SK-N-SH treated with all-trans-retinoic acid at 6 μM for 48 hours (cell line): ENCODE results near the gene GRIN2B.

Source experiments
- ARNTL ChIP-seq: fragments of 450-650 bp; formaldehyde crosslinking; IDR thresholded peaks from 2 replicates; pipeline ENCODE4 v1.5.0; 2020; ENCODE audit warnings: low read depth, mild to moderate bottlenecking, moderate library complexity, borderline replicate concordance
- CREB5 ChIP-seq: fragments of 250-450 bp; sonication (Bioruptor Pico); IDR thresholded peaks from 2 replicates; pipeline ENCODE4 v1.5.1; 2020; ENCODE audit warnings: low read depth, mild to moderate bottlenecking, moderate library complexity
- CSDC2 ChIP-seq: fragments of 250-450 bp; sonication (Bioruptor Pico); IDR thresholded peaks from 2 replicates; pipeline ENCODE4 v1.5.0; 2020; ENCODE audit warnings: mild to moderate bottlenecking, moderate library complexity
- CSRNP3 ChIP-seq: fragments of 250-450 bp; sonication (Bioruptor Pico); IDR thresholded peaks from 2 replicates; pipeline ENCODE4 v1.5.1; 2021; ENCODE audit warnings: mild to moderate bottlenecking, moderate library complexity
- ESRRG ChIP-seq: fragments of 250-450 bp; sonication (Bioruptor Pico); IDR thresholded peaks from 2 replicates; pipeline ENCODE4 v1.6.1; 2021; ENCODE audit warnings: mild to moderate bottlenecking
- PATZ1 ChIP-seq: fragments of 250-450 bp; sonication (Bioruptor Pico); IDR thresholded peaks from 2 replicates; pipeline ENCODE4 v1.8.0; 2020; ENCODE audit warnings: mild to moderate bottlenecking, moderate library complexity, borderline replicate concordance
- ZFP3 ChIP-seq: fragments of 250-450 bp; sonication (Bioruptor Pico); IDR thresholded peaks from 2 replicates; pipeline ENCODE4 v1.5.0; 2020; ENCODE audit warnings: mild to moderate bottlenecking, moderate library complexity
- ZNF8 ChIP-seq: fragments of 450-650 bp; formaldehyde crosslinking; IDR thresholded peaks from 2 replicates; pipeline ENCODE4 v1.5.0; 2020; ENCODE audit warnings: mild to moderate bottlenecking, moderate library complexity

- TF ChIP-seq CREB5 (CRISPR knock-in tag) (no peak), CSDC2 (CRISPR knock-in tag) (no peak), PATZ1 (CRISPR knock-in tag) (no peak), ZNF8 (CRISPR knock-in tag) (no peak), ESRRG (no peak), ARNTL (no peak), ZFP3 (no peak), CSRNP3 (CRISPR knock-in tag) (no peak)
Measured at GRCh38 chr12:14026537-14026936, 45.1 kb upstream of the GRIN2B start.
